Adrenal gland (tissue), 5 donors: ENCODE measurements around the gene ASS1.

Experiments used
- CTCF ChIP-seq, 6 experiments: fragments of 450-650 bp in 4 of 6; fragments of 200-600 bp in 2 of 6; sonication (generic) in 1 of 6; IDR thresholded peaks; 1 replicate in 5 of 6; 2 replicates in 1 of 6; pipeline versions ENCODE4 v1.5.1 to v1.8.0; 2016 to 2021; ENCODE audit warnings: antibody characterized with exemption in 6 of 6, mild to moderate bottlenecking in 2 of 6, moderate library complexity in 1 of 6
- POLR2A ChIP-seq, 2 donors: fragments of 450-650 bp; IDR thresholded peaks; one replicate each; pipeline ENCODE4 v1.6.1; 2017; ENCODE audit warnings: antibody characterized with exemption in 2 of 2, mild to moderate bottlenecking in 2 of 2, moderate library complexity in 1 of 2
- donor health status: DM: no; HTN: no; CAD: no.

GRCh38 chr9:130450344-130451003 lies 5.7 kb downstream of the ASS1 start:
- no peak for TF ChIP-seq POLR2A (IDR thresholded peaks at IDR 0.05)
- TF ChIP-seq CTCF (IDR thresholded peaks at IDR 0.05): no peak
